Measurements from ENCODE around the gene NOP56.

Gene NOP56

DNA sequence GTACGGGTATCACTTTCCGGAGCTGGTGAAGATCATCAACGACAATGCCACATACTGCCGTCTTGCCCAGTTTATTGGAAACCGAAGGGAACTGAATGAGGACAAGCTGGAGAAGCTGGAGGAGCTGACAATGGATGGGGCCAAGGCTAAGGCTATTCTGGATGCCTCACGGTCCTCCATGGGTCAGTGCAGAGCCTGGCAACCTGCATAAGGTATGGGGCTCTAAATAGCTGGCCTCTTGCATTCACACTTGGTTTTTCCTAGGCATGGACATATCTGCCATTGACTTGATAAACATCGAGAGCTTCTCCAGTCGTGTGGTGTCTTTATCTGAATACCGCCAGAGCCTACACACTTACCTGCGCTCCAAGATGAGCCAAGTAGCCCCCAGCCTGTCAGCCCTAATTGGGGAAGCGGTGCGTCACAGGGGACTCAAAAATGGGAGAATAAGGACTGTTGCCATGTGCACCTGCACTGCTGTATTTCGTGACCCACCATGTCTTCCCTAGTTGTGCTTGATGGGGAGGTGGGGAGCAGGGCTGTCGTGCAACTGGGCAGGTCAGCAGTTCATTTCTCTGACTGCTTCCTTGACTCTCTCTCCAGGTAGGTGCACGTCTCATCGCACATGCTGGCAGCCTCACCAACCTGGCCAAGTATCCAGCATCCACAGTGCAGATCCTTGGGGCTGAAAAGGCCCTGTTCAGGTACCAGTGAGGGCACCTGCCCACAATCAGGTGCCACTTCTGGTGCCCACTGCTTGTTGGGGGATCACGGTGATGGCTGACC is 3.1 kb downstream of the NOP56 start:
- TF ChIP-seq, protein P1, sequence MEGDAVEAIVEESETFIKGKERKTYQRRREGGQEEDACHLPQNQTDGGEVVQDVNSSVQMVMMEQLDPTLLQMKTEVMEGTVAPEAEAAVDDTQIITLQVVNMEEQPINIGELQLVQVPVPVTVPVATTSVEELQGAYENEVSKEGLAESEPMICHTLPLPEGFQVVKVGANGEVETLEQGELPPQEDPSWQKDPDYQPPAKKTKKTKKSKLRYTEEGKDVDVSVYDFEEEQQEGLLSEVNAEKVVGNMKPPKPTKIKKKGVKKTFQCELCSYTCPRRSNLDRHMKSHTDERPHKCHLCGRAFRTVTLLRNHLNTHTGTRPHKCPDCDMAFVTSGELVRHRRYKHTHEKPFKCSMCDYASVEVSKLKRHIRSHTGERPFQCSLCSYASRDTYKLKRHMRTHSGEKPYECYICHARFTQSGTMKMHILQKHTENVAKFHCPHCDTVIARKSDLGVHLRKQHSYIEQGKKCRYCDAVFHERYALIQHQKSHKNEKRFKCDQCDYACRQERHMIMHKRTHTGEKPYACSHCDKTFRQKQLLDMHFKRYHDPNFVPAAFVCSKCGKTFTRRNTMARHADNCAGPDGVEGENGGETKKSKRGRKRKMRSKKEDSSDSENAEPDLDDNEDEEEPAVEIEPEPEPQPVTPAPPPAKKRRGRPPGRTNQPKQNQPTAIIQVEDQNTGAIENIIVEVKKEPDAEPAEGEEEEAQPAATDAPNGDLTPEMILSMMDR (IDR thresholded peaks at IDR 0.05; ENCODE audit: insufficient read depth, low read length, poor library complexity, severe bottlenecking) = no peak
- no peak for DNase-seq (ENCODE audit: extremely low read depth, insufficient read length)
- H3K4me3 ChIP-seq (replicated peaks; ENCODE audit: low read depth, low read length) = no peak overlapping the region; the same call in 1 of the 2 replicates
- H3K27me3 ChIP-seq (replicated peaks; ENCODE audit: control insufficient read depth, insufficient read depth, low read length) = no peaks in the 10 kb centered on the region
- H3K36me3 ChIP-seq (ENCODE audit: control insufficient read depth, insufficient read depth, low read length) = peaks cover 49% of the 10 kb centered on the region

DNA sequence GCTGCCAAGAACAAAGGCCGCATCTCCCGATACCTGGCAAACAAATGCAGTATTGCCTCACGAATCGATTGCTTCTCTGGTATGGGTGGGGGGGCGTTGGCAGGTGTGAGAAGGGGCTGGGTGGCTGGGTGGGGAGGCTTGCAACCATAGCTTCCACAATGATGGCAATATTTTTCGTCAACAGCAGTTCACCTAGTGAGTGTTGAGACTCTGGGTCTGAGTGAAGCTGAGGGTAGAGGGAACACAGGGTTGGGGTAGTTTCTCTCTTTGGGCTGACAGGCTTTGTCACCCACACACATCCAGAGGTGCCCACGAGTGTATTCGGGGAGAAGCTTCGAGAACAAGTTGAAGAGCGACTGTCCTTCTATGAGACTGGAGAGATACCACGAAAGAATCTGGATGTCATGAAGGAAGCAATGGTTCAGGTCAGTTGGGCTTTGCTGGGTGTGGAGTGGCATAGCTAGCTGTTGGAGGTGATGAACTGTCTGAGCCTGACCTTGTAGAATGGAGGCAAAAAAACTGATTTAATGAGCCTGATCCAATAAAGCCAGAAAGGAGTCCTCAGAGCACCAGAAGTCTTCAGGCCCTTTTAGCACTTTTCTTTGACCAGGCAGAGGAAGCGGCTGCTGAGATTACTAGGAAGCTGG is 4.2 kb downstream of the NOP56 start:
- peaks cover 49% of the 10 kb centered on the region for H3K36me3 ChIP-seq (ENCODE audit: control insufficient read depth, insufficient read depth, low read length)
- H3K4me3 ChIP-seq (replicated peaks; ENCODE audit: low read depth, low read length) = no peak overlapping the region
- TF ChIP-seq, protein P1 (IDR thresholded peaks at IDR 0.05; ENCODE audit: insufficient read depth, low read length, poor library complexity, severe bottlenecking) = no peak
- DNase-seq (ENCODE audit: extremely low read depth, insufficient read length) = no peak
- H3K27me3 ChIP-seq (replicated peaks; ENCODE audit: control insufficient read depth, insufficient read depth, low read length) = no peaks in the 10 kb centered on the region

DNA sequence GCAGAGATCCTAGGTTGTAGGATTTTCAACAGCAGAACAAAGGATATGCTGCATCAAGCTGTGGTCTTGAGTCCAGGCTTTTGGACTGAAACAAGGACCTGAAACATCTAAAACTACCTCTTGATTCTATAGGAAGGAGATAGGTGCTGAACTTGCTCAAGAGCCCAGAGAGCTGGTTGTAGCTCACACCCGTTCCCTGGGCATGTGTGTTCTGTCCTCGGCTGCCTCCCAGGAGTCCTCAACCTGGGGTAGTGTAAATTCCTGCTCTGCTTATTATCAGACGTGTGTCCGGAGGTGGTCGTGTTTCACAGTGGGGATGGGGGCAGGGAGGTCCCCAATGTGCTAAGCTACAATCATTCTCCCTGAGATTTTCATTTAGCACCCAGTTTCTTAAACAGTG is 4.8 kb downstream of the NOP56 start:
- DNase-seq (ENCODE audit: extremely low read depth, insufficient read length) = no peak
- H3K4me3 ChIP-seq (replicated peaks; ENCODE audit: low read depth, low read length) = no peak overlapping the region
- no peaks in the 10 kb centered on the region for H3K27me3 ChIP-seq (replicated peaks; ENCODE audit: control insufficient read depth, insufficient read depth, low read length)
- peaks cover 49% of the 10 kb centered on the region for H3K36me3 ChIP-seq (ENCODE audit: control insufficient read depth, insufficient read depth, low read length)
- TF ChIP-seq, protein P1 (IDR thresholded peaks at IDR 0.05; ENCODE audit: insufficient read depth, low read length, poor library complexity, severe bottlenecking) = no peak

DNA sequence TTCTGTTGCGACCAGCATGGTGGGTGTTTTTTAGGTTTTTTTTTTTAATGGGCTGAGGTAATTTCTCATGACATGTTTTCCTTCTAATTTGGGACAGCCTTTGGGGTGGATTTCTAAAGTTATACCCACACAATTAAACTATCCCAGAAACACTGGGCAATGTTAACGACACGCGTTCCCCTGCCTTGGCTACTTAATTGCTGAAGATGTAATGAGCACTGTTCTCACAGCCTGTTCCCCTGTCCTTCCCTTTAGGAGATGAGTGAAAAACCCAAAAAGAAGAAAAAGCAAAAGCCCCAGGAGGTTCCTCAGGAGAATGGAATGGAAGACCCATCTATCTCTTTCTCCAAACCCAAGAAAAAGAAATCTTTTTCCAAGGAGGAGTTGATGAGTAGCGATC is 5.2 kb downstream of the NOP56 start:
- no peak for DNase-seq (ENCODE audit: extremely low read depth, insufficient read length)
- TF ChIP-seq, protein P1 (IDR thresholded peaks at IDR 0.05; ENCODE audit: insufficient read depth, low read length, poor library complexity, severe bottlenecking) = no peak
- H3K4me3 ChIP-seq (replicated peaks; ENCODE audit: low read depth, low read length) = no peak overlapping the region
- peaks cover 49% of the 10 kb centered on the region for H3K36me3 ChIP-seq (ENCODE audit: control insufficient read depth, insufficient read depth, low read length)
- H3K27me3 ChIP-seq (replicated peaks; ENCODE audit: control insufficient read depth, insufficient read depth, low read length) = no peaks in the 10 kb centered on the region

DNA sequence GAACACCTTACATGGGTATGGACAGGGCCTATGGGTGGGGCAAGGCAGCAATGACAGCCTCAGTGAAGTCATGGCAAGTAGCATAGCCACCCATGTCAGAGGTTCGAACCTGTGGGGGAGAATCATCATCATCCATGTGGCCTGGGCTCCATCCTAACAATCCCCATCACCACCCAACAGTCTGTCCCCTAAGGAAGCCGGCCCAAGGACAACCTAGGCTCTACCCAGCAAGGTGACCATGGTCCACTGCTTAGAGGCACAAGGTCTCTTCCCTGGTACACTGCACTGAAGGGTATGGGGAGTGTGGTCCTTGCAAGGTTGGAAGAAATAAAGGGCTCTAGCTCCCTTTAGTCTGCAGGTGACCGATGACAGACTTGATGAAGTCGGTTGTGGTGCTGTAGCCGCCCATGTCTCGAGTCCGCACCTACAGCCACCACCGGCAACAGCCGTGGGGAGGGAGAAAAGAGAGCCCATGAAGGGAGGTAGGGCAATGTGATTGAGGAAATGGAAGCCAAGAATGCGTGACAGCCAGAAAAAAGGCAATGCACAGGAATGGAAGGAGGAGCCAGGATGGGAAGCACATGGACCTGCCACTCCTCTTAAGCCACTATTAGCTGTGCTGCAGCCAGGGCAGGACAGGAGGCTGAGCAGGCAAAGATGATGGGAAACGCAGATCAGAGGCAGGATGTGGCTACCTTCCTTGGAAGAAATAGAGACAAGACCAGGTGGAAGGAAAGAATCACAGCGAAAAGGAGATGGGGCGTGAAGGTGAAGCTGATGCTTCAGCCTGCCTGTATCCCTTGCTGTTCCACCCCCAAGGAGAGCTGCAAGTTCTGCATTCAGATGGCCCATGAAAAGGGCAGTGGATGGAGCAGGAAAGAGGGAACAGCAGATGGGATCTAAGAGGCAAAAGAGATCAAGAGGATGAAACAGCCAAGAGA is 6.3 kb downstream of the NOP56 start:
- Histone ChIP-seq H3K4me3 (replicated peaks; ENCODE audit: low read depth, low read length) (no peak overlapping the region), H3K36me3 (ENCODE audit: control insufficient read depth, insufficient read depth, low read length) (peaks cover 49% of the 10 kb centered on the region), H3K27me3 (replicated peaks; ENCODE audit: control insufficient read depth, insufficient read depth, low read length) (no peaks in the 10 kb centered on the region)
- no peak for DNase-seq (ENCODE audit: extremely low read depth, insufficient read length)
- TF ChIP-seq, protein P1 (IDR thresholded peaks at IDR 0.05; ENCODE audit: insufficient read depth, low read length, poor library complexity, severe bottlenecking) = no peak
